ENCODE data around the gene SLC24A3. TPM values are rescaled to one million over a fixed set of nuclear protein-coding genes. Genes with fewer than 3 reads are reported as not detected.

Gene SLC24A3
- polyA plus RNA-seq, 1 experiment = 1.7 TPM

DNA sequence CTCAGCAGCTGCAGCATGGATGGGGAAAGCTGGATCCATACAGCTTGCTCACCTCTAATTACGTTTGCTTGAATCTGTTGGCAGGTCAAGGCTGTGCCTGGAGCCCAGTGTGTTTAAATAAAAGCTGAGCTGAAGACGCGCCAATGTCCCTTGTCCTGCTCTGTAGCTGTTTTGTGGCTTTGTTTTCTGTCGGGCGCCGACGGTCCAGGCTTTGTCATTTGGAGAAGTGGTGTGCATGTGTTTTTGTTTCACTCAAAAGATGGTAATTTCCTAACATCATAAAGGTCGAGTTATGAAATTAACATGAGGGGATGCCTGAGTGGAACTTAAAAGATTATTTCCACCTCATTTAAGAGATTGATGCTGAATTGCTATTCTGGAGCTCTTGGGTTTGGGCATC is 107.6 kb downstream of the SLC24A3 start:
- CTCF ChIA-PET = interaction anchor here (0.8 to 1.1 kb wide), 2 partner anchors 9 to 11 kb away, joined by 3 read pairs; no protein-coding TSS in a partner anchor

GRCh38 chr20:19321176-19321575 is 108.7 kb downstream of the SLC24A3 start:
- TF ChIP-seq, protein P1, sequence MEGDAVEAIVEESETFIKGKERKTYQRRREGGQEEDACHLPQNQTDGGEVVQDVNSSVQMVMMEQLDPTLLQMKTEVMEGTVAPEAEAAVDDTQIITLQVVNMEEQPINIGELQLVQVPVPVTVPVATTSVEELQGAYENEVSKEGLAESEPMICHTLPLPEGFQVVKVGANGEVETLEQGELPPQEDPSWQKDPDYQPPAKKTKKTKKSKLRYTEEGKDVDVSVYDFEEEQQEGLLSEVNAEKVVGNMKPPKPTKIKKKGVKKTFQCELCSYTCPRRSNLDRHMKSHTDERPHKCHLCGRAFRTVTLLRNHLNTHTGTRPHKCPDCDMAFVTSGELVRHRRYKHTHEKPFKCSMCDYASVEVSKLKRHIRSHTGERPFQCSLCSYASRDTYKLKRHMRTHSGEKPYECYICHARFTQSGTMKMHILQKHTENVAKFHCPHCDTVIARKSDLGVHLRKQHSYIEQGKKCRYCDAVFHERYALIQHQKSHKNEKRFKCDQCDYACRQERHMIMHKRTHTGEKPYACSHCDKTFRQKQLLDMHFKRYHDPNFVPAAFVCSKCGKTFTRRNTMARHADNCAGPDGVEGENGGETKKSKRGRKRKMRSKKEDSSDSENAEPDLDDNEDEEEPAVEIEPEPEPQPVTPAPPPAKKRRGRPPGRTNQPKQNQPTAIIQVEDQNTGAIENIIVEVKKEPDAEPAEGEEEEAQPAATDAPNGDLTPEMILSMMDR (IDR thresholded peaks at IDR 0.05; ENCODE audit: insufficient read depth, low read depth, low read length) = no peak
- Histone ChIP-seq H3K36me3 (ENCODE audit: control insufficient read depth, insufficient read depth, low read length) (no peaks in the 10 kb centered on the region), H3K4me3 (ENCODE audit: low read depth, low read length) (no peak overlapping the region), H3K27me3 (ENCODE audit: control insufficient read depth, insufficient read depth, low read length) (no peaks in the 10 kb centered on the region)
- ChIA-PET CTCF (no interaction called here), POLR2A (no interaction called here)
- DNase-seq (ENCODE audit: low read depth) = no peak

More for the DNA sequence above, 107.6 kb downstream of the SLC24A3 start:
- no peak overlapping the region for H3K4me3 ChIP-seq (ENCODE audit: low read depth, low read length)
- TF ChIP-seq, protein P1 (IDR thresholded peaks at IDR 0.05; ENCODE audit: insufficient read depth, low read depth, low read length) = no peak
- no peaks in the 10 kb centered on the region for H3K27me3 ChIP-seq (ENCODE audit: control insufficient read depth, insufficient read depth, low read length)
- POLR2A ChIA-PET = no interaction called here
- DNase-seq (ENCODE audit: low read depth) = no peak
- H3K36me3 ChIP-seq (ENCODE audit: control insufficient read depth, insufficient read depth, low read length) = no peaks in the 10 kb centered on the region

DNA sequence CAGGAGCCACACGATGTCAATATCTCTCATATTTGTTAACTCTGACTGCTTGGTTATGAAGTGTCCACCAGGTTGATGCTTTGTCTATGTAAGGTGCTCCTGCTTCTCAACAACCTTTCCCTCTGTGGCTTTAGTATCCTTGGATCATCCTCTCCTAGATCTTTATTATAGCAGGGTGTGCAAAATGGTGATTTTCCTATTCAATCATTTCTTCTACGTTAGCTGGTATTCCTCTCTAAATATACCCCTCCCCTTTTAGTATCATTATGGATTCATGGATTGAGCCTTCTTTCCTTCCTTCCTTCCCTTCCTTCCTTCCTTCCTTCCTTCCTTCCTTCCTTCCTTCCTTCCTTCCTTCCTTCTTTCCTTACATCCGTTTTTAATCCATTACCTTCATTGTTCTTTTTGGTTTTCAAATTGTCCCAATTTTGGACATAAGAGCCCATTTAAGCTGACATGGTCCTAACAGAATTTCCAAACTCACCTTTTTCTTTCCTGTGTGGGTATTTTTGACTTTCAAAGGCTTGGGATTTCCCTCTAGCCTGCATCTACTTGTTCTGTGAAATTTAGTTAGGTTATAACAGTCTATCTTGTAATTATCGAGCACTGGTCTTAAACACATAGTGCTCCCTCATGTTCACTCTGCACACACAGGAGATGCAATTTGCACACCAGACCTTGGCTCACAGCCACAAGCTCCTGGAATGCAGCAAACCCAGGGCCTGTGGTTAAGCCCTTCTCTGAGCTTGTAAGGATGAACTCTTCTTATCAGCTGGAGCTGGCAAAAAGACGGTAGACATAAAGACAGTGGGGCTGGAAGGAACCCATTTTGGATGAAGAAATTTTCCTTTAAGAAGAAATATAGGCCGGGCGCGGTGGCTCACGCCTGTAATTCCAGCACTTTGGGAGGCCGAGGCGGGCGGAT is 109.9 kb downstream of the SLC24A3 start:
- Histone ChIP-seq H3K27me3 (ENCODE audit: control insufficient read depth, insufficient read depth, low read length) (no peaks in the 10 kb centered on the region), H3K36me3 (ENCODE audit: control insufficient read depth, insufficient read depth, low read length) (no peaks in the 10 kb centered on the region), H3K4me3 (ENCODE audit: low read depth, low read length) (no peak overlapping the region)
- DNase-seq (ENCODE audit: low read depth) = no peak
- ChIA-PET POLR2A (no interaction called here), CTCF (no interaction called here)
- TF ChIP-seq, protein P1 (IDR thresholded peaks at IDR 0.05; ENCODE audit: insufficient read depth, low read depth, low read length) = no peak

DNA sequence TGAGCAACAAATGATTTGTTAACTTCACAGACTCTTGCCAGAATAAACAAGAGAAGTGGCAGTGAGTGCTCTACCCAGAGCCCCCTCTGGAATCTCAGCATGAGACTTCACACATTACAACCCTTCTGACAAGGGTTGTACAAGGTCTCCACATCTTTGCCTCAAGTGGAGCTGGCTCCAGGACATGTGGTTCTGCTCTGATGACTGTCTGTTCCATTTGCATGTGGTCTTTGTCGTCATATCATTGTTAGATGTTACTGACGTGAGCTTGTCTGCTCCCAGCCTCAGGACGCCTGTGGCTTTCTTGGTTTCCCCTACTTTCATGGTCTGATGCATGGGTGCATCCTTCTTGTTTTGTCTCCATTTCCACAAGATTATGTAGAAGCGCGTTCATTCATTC is 115.0 kb downstream of the SLC24A3 start:
- TF ChIP-seq, protein P1 (IDR thresholded peaks at IDR 0.05; ENCODE audit: insufficient read depth, low read depth, low read length) = no peak
- Histone ChIP-seq H3K4me3 (ENCODE audit: low read depth, low read length) (no peak overlapping the region), H3K36me3 (ENCODE audit: control insufficient read depth, insufficient read depth, low read length) (no peaks in the 10 kb centered on the region), H3K27me3 (ENCODE audit: control insufficient read depth, insufficient read depth, low read length) (no peaks in the 10 kb centered on the region)
- no peak for DNase-seq (ENCODE audit: low read depth)
- POLR2A ChIA-PET = no interaction called here
- CTCF ChIA-PET = no interaction called here

DNA sequence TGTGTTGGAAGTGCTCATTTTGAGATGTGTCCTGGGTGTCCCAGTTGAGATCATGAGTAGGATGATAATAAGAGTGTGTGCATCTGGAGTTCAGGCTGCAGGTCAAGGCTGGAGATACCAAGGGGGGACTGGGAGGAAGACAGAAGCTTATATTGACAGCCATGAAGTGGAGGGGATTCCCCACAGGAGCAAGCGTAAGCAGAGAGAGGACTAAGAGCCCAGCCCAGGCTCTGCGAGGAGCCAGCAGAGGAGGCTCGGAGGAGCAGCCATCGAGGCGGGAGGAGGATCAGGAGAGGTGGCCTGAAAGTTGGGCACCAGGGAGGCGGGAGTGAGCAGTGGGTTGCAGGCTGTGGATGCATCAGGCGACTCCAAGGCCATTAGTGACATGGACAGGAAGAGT is 116.2 kb downstream of the SLC24A3 start:
- Histone ChIP-seq H3K36me3 (ENCODE audit: control insufficient read depth, insufficient read depth, low read length) (no peaks in the 10 kb centered on the region), H3K27me3 (ENCODE audit: control insufficient read depth, insufficient read depth, low read length) (no peaks in the 10 kb centered on the region), H3K4me3 (ENCODE audit: low read depth, low read length) (no peak overlapping the region)
- no peak for DNase-seq (ENCODE audit: low read depth)
- ChIA-PET CTCF (no interaction called here), POLR2A (no interaction called here)
- TF ChIP-seq, protein P1 (IDR thresholded peaks at IDR 0.05; ENCODE audit: insufficient read depth, low read depth, low read length) = no peak

Measured in BJ (cell line).